ENCODE results near the gene PSD2.

Gene PSD2

GRCh38 chr5:139884734-139885133, 89.1 kb downstream of the PSD2 start:
- ATAC-seq (no peak), DNase-seq (no peak)
- Mint-ChIP-seq H3K27ac (no peak overlapping the region), H3K36me3 (ENCODE audit: low read depth) (no peaks in the 10 kb centered on the region), H3K4me1 (no peaks in the 10 kb centered on the region), H3K4me3 (no peak overlapping the region), H3K27me3 (peaks cover 5% of the 10 kb centered on the region), H3K9me3 (no peaks in the 10 kb centered on the region)

GRCh38 chr5:139885172-139885856, 89.7 kb downstream of the PSD2 start:
- no peaks in the 10 kb centered on the region for H3K4me1 Mint-ChIP-seq
- H3K36me3 Mint-ChIP-seq (ENCODE audit: low read depth) = no peaks in the 10 kb centered on the region
- no peak overlapping the region for H3K4me3 Mint-ChIP-seq
- peaks cover 5% of the 10 kb centered on the region for H3K27me3 Mint-ChIP-seq
- ATAC-seq (no peak), DNase-seq (no peak)
- no peak overlapping the region for H3K27ac Mint-ChIP-seq
- H3K9me3 Mint-ChIP-seq = no peaks in the 10 kb centered on the region

- ATAC-seq = no peak
- Mint-ChIP-seq H3K9me3 (no peaks in the 10 kb centered on the region), H3K27ac (no peak overlapping the region), H3K27me3 (peaks cover 5% of the 10 kb centered on the region), H3K4me1 (no peaks in the 10 kb centered on the region), H3K4me3 (no peak overlapping the region), H3K36me3 (ENCODE audit: low read depth) (no peaks in the 10 kb centered on the region)
- DNase-seq = no peak
Measured at GRCh38 chr5:139885857-139886208, 90.2 kb downstream of the PSD2 start.

- Mint-ChIP-seq H3K27me3 (peaks cover 5% of the 10 kb centered on the region), H3K9me3 (no peaks in the 10 kb centered on the region), H3K27ac (no peak overlapping the region), H3K4me3 (no peak overlapping the region), H3K4me1 (no peaks in the 10 kb centered on the region), H3K36me3 (ENCODE audit: low read depth) (no peaks in the 10 kb centered on the region)
- ATAC-seq (no peak), DNase-seq (no peak)
Measured at GRCh38 chr5:139886213-139886612, 90.6 kb downstream of the PSD2 start.

- Mint-ChIP-seq H3K4me3 (no peak overlapping the region), H3K27me3 (peaks cover 8% of the 10 kb centered on the region), H3K36me3 (ENCODE audit: low read depth) (no peaks in the 10 kb centered on the region), H3K9me3 (no peaks in the 10 kb centered on the region), H3K27ac (no peak overlapping the region), H3K4me1 (no peaks in the 10 kb centered on the region)
- DNase-seq (no peak), ATAC-seq (peak; percentile 24)
Measured at GRCh38 chr5:139888370-139888769, 92.8 kb downstream of the PSD2 start.

GRCh38 chr5:139889410-139889809, 93.8 kb downstream of the PSD2 start:
- DNase-seq (no peak), ATAC-seq (no peak)
- Mint-ChIP-seq H3K27ac (no peak overlapping the region), H3K27me3 (peaks cover 8% of the 10 kb centered on the region), H3K4me3 (no peak overlapping the region), H3K36me3 (ENCODE audit: low read depth) (no peaks in the 10 kb centered on the region), H3K4me1 (no peaks in the 10 kb centered on the region), H3K9me3 (no peaks in the 10 kb centered on the region)

GRCh38 chr5:139893873-139894272, 98.3 kb downstream of the PSD2 start:
- Mint-ChIP-seq H3K4me1 (no peaks in the 10 kb centered on the region), H3K36me3 (ENCODE audit: low read depth) (no peaks in the 10 kb centered on the region), H3K27me3 (peaks cover 4% of the 10 kb centered on the region), H3K9me3 (no peaks in the 10 kb centered on the region), H3K27ac (no peak overlapping the region), H3K4me3 (no peak overlapping the region)
- DNase-seq = no peak
- ATAC-seq = no peak

Measured in activated naive CD8-positive, alpha-beta T cell treated with anti-CD3 and anti-CD28 coated beads, Interleukin-2, amount 50 U/mL, for 24 hours (primary cell).